HG03378 (cell line): Measurements from ENCODE around the gene LSS.
"Not testable (repeated sequence)": the region's sequence is repeated elsewhere in the genome, so short reads cannot be mapped to it uniquely, and the experiment has no call there.

Experiments used
- ATAC-seq: cut with Tn5 transposase; IDR thresholded peaks from one replicate; pipeline ENCODE4 v1.9.1; 2021; ENCODE audit warnings: mild to moderate bottlenecking, moderate library complexity; ENCODE audit not compliant: unreplicated experiment

Gene LSS

DNA sequence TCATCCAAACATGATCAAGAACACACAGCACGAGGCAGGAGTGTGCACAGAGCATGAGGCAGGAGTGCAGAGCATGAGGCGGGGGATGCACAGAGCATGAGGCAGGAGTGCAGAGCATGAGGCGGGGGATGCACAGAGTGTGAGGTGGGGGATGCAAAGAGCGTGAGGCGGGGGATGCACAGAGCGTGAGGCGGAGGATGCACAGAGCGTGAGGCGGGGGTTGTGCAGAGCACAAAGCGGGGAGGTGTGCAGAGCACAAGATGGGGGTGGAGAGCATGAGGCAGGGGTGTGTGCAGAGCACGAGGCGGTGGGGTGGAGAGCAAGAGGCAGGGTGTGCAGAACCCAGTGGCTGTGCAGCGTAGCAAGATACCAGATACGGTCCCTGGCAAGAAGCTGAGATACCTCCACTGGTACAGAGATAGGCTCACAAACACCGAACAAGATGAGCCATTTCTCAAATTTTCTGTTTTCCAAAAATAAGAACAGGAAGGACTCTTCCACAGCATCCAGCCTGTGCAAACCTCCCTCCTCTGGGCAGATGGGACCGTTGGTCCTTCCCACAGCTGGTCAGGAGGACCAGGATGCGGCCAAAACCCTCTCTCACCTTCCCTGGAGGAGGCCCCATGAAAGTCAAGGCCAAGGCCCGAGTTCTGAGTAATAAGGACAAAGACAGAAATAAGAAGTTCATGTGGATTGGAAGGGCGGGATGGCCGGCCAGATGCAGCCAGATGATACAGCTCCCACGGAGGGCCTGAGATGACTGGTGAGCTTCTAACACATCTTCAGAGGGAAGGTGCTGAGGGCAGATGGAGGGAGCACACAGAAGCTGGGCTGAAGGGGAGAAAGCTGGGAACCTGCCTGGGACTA is 56.3 kb downstream of the LSS start:
- ATAC-seq = no peak

DNA sequence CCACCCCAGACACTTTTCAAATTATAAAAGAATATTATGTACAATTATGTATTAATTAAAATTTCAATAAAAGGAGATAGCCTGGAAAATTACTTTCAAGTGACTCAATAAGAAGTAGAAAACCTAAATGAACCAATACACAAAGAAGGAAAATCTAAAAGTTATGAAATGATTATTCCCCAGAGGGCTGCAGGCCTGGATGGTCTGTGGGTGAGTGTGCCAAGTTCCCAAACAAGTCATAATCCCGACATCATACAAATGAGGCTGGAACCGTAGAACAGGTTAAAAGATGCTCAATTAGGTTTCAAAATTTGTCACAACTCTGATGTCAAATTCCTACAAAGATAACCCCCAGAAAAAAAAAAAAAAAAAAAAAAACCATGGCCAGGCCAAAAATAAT is 57.0 kb downstream of the LSS start:
- no peak for ATAC-seq

GRCh38 chr21:46170436-46171193 is 58.0 kb downstream of the LSS start:
- not testable (repeated sequence) for ATAC-seq

DNA sequence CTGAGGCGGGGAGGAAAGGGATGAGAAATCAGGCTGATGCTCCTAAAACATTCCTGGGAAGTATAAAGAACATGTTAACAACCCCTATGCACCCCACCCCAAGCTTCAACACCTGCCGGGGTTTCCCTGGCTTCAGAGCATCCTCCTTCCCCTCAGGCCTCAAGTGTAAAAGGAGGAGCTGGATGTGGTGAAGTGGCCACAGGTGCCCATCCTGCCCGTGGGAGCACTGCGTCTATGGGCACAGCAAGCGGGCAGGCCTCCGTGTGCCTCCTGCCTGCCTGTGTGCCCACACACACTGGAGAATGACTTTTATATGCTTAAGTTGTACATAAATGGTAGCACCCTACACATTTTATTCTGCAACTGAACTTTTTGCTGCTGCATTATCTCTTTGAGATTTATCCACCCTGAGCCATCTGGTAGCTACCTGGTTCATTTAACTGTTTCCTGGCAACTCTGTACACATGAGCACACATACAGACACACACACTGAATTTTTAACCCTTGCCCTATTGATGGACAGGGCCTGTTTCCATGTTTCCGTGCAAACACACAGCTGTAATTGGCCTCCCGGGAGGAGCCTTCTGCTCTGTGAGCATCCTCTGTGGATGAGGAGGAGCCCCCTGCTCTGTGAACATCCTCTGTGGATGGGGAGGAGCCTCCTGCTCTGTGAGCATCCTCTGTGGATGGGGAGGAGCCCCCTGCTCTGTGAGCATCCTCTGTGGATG is 59.8 kb downstream of the LSS start:
- no peak for ATAC-seq

DNA sequence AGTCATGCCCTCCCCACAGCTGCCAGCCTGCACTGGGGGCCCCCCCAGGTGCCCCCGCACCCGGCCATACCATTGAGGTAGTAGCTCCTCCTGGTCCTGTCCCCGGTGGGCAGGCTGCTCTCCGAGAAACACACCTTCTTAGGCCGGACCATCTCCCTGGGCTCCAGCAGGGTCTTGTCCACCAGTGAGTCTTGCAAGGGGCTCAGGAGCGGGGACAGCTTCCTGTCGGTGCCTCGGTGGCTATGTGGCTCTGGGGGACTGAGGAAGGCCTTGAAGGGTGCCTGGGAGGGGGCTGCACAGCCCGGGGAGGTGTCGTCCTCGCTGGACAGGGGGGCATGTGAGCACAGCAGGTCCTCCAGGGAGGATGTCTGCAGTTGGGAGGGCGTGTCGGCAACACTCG is 60.3 kb downstream of the LSS start:
- ATAC-seq = no peak

GRCh38 chr21:46165098-46165497 is 63.5 kb downstream of the LSS start:
- ATAC-seq = no peak

DNA sequence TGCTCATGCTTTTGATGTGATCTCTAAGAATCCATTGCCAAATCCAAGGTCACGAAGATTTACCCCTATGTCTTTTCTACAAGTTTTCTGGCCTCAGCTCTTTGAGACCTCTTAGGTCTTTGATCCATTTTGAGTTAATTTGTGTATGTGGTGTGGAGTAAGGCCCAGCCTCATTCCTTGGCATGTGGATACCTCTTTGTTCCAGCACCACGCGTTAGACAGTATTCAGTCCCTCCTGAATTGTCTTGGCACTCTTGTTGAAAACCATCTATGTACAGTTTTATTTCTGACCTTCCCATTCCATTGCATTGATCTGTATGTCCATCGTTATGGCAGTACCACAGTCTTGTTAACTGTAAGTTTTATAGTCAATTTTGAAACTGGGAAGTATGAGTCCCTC is 65.2 kb downstream of the LSS start:
- no peak for ATAC-seq

GRCh38 chr21:46161633-46162592 is 66.7 kb downstream of the LSS start:
- no peak for ATAC-seq

DNA sequence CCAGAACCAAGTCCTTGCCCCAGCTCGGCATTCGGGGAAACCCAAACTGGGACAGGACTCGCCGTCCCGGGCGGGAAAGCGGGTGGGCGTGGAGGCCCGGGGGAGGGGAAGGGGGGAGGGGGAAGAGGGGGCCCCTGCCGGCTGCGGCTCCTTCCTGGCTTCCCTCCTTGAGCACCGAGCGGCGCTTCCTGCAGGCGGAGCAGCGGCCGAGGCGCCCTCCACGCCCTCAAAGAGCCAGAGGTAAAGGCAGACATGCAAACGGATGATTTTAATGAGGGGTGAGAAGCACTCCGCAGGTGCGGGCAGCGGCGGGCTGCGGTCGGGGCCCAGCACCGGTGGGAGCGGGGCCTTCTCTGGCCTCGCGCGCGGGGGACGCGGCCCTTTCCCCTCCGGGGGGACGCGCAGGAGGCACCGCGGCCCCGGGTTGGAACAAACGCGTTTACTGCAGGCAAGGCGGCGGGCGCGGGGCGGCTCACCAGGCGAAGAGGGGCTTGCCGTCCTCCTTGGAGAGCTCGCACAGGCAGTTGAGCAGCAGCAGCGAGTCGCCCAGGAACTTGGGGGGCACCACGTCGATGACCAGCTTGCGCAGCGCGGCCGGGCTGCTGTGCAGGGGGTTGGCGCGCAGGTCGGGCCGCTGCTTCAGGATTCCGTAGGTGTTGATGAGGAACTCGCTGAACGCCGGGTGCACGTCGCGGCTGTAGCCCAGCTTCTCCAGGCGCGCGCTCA is 67.5 kb downstream of the LSS start:
- no peak for ATAC-seq

- no peak for ATAC-seq
These were observed 68.0 kb downstream of the LSS start for GRCh38 chr21:46160657-46160906.

GRCh38 chr21:46159841-46160656 is 68.5 kb downstream of the LSS start:
- no peak for ATAC-seq

DNA sequence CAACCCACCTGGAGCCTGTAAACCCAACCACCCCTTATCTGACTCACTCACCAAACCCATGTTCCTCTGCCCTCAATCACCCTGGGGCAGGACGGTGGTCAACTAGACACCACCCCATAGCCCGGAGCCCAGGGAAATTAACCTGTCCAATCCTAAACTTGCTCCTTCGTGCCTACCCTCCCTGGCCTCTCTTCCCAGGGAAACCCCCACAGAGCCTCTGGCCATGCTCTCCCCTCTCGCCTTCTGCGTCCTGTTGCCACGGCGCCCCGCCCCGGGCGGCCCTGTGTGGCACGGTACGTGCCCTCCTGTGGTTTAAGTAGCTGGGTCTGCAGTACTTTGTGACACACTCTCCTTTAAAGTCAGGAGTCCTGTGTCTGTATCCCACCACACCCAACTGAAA is 69.2 kb downstream of the LSS start:
- no peak for ATAC-seq

GRCh38 chr21:46158666-46159300 is 69.8 kb downstream of the LSS start:
- ATAC-seq = no peak

DNA sequence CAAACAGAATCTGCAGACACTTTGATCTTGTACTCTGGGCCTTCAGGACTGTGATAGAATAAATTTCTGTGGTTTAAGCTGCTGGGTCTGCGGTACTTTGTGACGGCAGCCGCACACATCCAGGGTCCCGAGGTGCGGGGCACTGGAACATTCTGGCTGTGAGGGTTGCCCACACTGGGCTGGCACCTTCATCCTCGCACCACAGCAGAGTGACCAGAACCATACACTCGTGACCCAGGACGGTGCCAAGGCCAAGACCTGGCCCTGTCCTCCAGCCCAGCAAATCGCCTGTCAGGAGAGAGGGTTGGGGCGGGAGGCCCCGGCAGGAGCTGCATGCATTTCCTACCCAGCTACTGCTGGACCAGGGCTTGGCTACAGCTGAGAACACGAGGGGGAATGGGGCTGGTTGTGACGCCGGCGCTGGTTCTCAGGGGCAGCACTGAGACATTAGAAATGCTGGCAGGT is 70.6 kb downstream of the LSS start:
- no peak for ATAC-seq

GRCh38 chr21:46157396-46157986 is 71.1 kb downstream of the LSS start:
- no peak for ATAC-seq

GRCh38 chr21:46156678-46157077 is 71.9 kb downstream of the LSS start:
- no peak for ATAC-seq

GRCh38 chr21:46156378-46156645 is 72.3 kb downstream of the LSS start:
- ATAC-seq = no peak
